GM23338 (cell line): ENCODE measurements around the gene TAF11L10. TPM values are rescaled to one million over a fixed set of nuclear protein-coding genes. Genes with fewer than 3 reads are reported as not detected.
"Not testable (repeated sequence)": the region's sequence is repeated elsewhere in the genome, so short reads cannot be mapped to it uniquely, and the experiment has no call there.

Source experiments
- ATAC-seq: fragments of 200-7000 bp; cut with Tn5 transposase; 3 replicates; pipeline ENCODE4 v1.9.1; 2020
- DNase-seq: peaks from one replicate; pipeline ENCODE4 v3.0.0-alpha.2; 2015; ENCODE audit warnings: low spot score
- H2AFZ ChIP-seq: fragments of 200-600 bp; sonication (generic); 2 replicates; pipeline ENCODE4 v1.8.0; 2016; ENCODE audit warnings: antibody characterized with exemption, mild to moderate bottlenecking, moderate library complexity
- H3F3A ChIP-seq: fragments of 200-600 bp; sonication (generic); replicated peaks from 2 replicates; pipeline ENCODE4 v1.8.0; 2017; ENCODE audit warnings: antibody characterized with exemption, mixed run types, low read depth
- H3K27ac ChIP-seq: fragments of 200-600 bp; sonication (generic); 2 replicates; pipeline ENCODE4 v1.6.1; 2016; ENCODE audit warnings: low read depth
- H3K27me3 ChIP-seq: fragments of 200-600 bp; sonication (generic); 2 replicates; pipeline ENCODE4 v1.8.0; 2016; ENCODE audit warnings: mild to moderate bottlenecking, mixed run types, moderate library complexity; ENCODE audit not compliant: insufficient read depth
- H3K36me3 ChIP-seq: fragments of 200-600 bp; sonication (generic); 2 replicates; pipeline ENCODE4 v1.8.0; 2016; ENCODE audit warnings: mild to moderate bottlenecking; ENCODE audit not compliant: insufficient read depth
- H3K4me1 ChIP-seq: fragments of 200-600 bp; sonication (generic); 2 replicates; pipeline ENCODE4 v1.8.0; 2016; ENCODE audit warnings: mild to moderate bottlenecking, moderate library complexity; ENCODE audit not compliant: insufficient read depth
- H3K4me2 ChIP-seq: fragments of 200-600 bp; sonication (generic); 2 replicates; pipeline ENCODE4 v1.7.1; 2017; ENCODE audit warnings: mixed run types
- H3K4me3 ChIP-seq: fragments of 200-600 bp; sonication (generic); 2 replicates; pipeline ENCODE4 v1.6.1; 2016; ENCODE audit warnings: mixed run types
- H3K79me2 ChIP-seq: fragments of 200-600 bp; sonication (generic); replicated peaks from 2 replicates; pipeline ENCODE4 v1.8.0; 2017; ENCODE audit warnings: mild to moderate bottlenecking; ENCODE audit not compliant: insufficient read depth
- H3K9me2 ChIP-seq: fragments of 200-600 bp; sonication (generic); 2 replicates; pipeline ENCODE4 v1.8.0; 2017; ENCODE audit not compliant: insufficient read depth
- H4K20me1 ChIP-seq: fragments of 200-600 bp; sonication (generic); replicated peaks from 2 replicates; pipeline ENCODE4 v1.8.0; 2017; ENCODE audit warnings: mild to moderate bottlenecking; ENCODE audit not compliant: insufficient read depth
- H3K27ac Mint-ChIP-seq: 2 replicates; pipeline ENCODE4 v1.8.0; 2020; ENCODE audit warnings: inconsistent platforms, mild to moderate bottlenecking, moderate library complexity, mixed read lengths
- H3K27me3 Mint-ChIP-seq: 3 replicates; pipeline ENCODE4 v1.8.0; 2022; ENCODE audit warnings: low read depth, mild to moderate bottlenecking, moderate library complexity, mixed read lengths, inconsistent platforms; ENCODE audit not compliant: insufficient read depth, poor library complexity
- H3K36me3 Mint-ChIP-seq: 3 replicates; pipeline ENCODE4 v1.8.0; 2021; ENCODE audit warnings: low read depth, mild to moderate bottlenecking, inconsistent platforms, moderate library complexity, mixed read lengths
- H3K4me1 Mint-ChIP-seq: 3 replicates; pipeline ENCODE4 v1.8.0; 2020; ENCODE audit warnings: mild to moderate bottlenecking, inconsistent platforms, mixed read lengths
- H3K4me3 Mint-ChIP-seq: 3 replicates; pipeline ENCODE4 v1.8.0; 2021; ENCODE audit warnings: moderate library complexity, mild to moderate bottlenecking, inconsistent platforms, mixed read lengths
- H3K9me3 Mint-ChIP-seq: 3 replicates; pipeline ENCODE4 v1.8.0; 2020; ENCODE audit warnings: moderate library complexity, mild to moderate bottlenecking, inconsistent platforms, mixed read lengths
- CREB1 ChIP-seq: fragments of 250-450 bp; sonication (Bioruptor Pico); IDR thresholded peaks from 2 replicates; pipeline ENCODE4 v1.5.0; 2020; ENCODE audit warnings: low read depth, mild to moderate bottlenecking, moderate library complexity
- CTCF ChIP-seq, 2 experiments: fragments of 200-600 bp in 1 of 2; sonication (generic) in 1 of 2; conservative IDR thresholded peaks; 2 replicates each; pipeline versions ENCODE4 v1.5.1 to v1.6.1; 2016 to 2017; ENCODE audit warnings: antibody characterized with exemption in 2 of 2, low read depth in 2 of 2, mild to moderate bottlenecking in 2 of 2, moderate library complexity in 1 of 2
- ETS1 ChIP-seq: IDR thresholded peaks from 2 replicates; pipeline ENCODE4 v1.6.1; 2016; ENCODE audit warnings: antibody characterized with exemption
- EZH2phosphoT487 ChIP-seq: fragments of 200-600 bp; sonication (generic); IDR thresholded peaks from one replicate; pipeline ENCODE4 v1.8.1; 2018; ENCODE audit warnings: antibody characterized with exemption; ENCODE audit not compliant: unreplicated experiment
- JUNB ChIP-seq: IDR thresholded peaks from one replicate; pipeline ENCODE4 v1.6.1; 2016; ENCODE audit warnings: antibody characterized with exemption; ENCODE audit not compliant: unreplicated experiment
- NANOG ChIP-seq: IDR thresholded peaks from 2 replicates; pipeline ENCODE4 v1.6.1; 2016; ENCODE audit warnings: antibody characterized with exemption, borderline replicate concordance
- POLR2AphosphoS5 ChIP-seq: IDR thresholded peaks from 2 replicates; pipeline ENCODE4 v1.6.1; 2016; ENCODE audit warnings: antibody characterized with exemption, low read depth
- REST ChIP-seq: IDR thresholded peaks from one replicate; pipeline ENCODE4 v1.6.1; 2018; ENCODE audit warnings: antibody characterized with exemption; ENCODE audit not compliant: unreplicated experiment
- STAT1 ChIP-seq: IDR thresholded peaks from one replicate; pipeline ENCODE4 v1.6.1; 2016; ENCODE audit warnings: antibody characterized with exemption; ENCODE audit not compliant: unreplicated experiment
- ZNF114 ChIP-seq: fragments of 250-450 bp; sonication (Bioruptor Pico); IDR thresholded peaks from 2 replicates; pipeline ENCODE4 v1.5.0; 2020; ENCODE audit warnings: mild to moderate bottlenecking, moderate library complexity
- ZNF462 ChIP-seq: fragments of 250-450 bp; sonication (Bioruptor Pico); IDR thresholded peaks from 2 replicates; pipeline ENCODE4 v1.5.0; 2020; ENCODE audit warnings: mild to moderate bottlenecking, moderate library complexity
- polyA plus RNA-seq: library from polyadenylated mRNA; unstranded; fragments of >200 nt; fragmentation: Nextera tagmentation; extraction: Ambion mirVana; gene quantifications from 2 replicates; pipeline ENCODE4 v1.2.1, GENCODE V29; 2016
- total RNA-seq: library from RNA; depleted of rRNA; stranded (reverse); fragments of >200 nt; shearing (Covaris generic); gene quantifications from 2 replicates; pipeline ENCODE4 v1.2.3, GENCODE V29; 2014

Gene TAF11L10
- total and polyA plus RNA-seq, 2 experiments from 2014 or later, result not detected

GRCh38 chr5:17604951-17605350, 7.3 kb upstream of the TAF11L10 start:
- Mint-ChIP-seq H3K9me3 (peaks cover 2% of the 10 kb centered on the region; the same call in 1 of the 3 replicates), H3K36me3 (no peaks in the 10 kb centered on the region), H3K27me3 (peaks cover 2% of the 10 kb centered on the region), H3K4me3 (no peak overlapping the region), H3K27ac (no peak overlapping the region), H3K4me1 (no peaks in the 10 kb centered on the region; the same call in 2 of the 3 replicates)
- Histone ChIP-seq H4K20me1 (no peaks in the 10 kb centered on the region), H3K4me3 (no peak overlapping the region), H3K36me3 (no peaks in the 10 kb centered on the region), H3K27me3 (no peaks in the 10 kb centered on the region), H3K4me1 (no peaks in the 10 kb centered on the region), H3K4me2 (no peak overlapping the region), H3K79me2 (no peaks in the 10 kb centered on the region), H3K9me2 (no peaks in the 10 kb centered on the region), H3K27ac (no peak overlapping the region), H3F3A (no peaks in the 10 kb centered on the region), H2AFZ (no peak overlapping the region)
- TF ChIP-seq JUNB (no peak), STAT1 (no peak), ZNF462 (CRISPR knock-in tag) (no peak), CREB1 (CRISPR knock-in tag) (no peak), POLR2AphosphoS5 (no peak), EZH2phosphoT487 (no peak), ZNF114 (CRISPR knock-in tag) (no peak), ETS1 (no peak), REST (no peak), NANOG (no peak), CTCF (conservative IDR thresholded peaks at IDR 0.05; ENCODE audit: low read depth in 2 of 2) (no peak)
- ATAC-seq (no peak), DNase-seq (no peak)

- not testable (repeated sequence) for H3K27ac ChIP-seq, H3K36me3 Mint-ChIP-seq, H3K27ac Mint-ChIP-seq, H3K36me3 ChIP-seq, H3K9me3 Mint-ChIP-seq, DNase-seq, H3K4me1 ChIP-seq, H3K4me2 ChIP-seq, ATAC-seq, H3K9me2 ChIP-seq, H3K4me1 Mint-ChIP-seq, H3K79me2 ChIP-seq, H3K4me3 ChIP-seq, H3K27me3 ChIP-seq, H2AFZ ChIP-seq, H3K27me3 Mint-ChIP-seq, H3F3A ChIP-seq, H4K20me1 ChIP-seq, H3K4me3 Mint-ChIP-seq
Measured at GRCh38 chr5:17603880-17604279, 6.3 kb upstream of the TAF11L10 start, which contains the start of gene TAF11L11. TSS of gene TAF11L11 (plus strand) at chr5:17604183.
